GM19043 (cell line): ENCODE results near the gene SAP30L.
A peak's percentile ranks its signal among the peaks of the same experiment; 100 is the strongest.

ENCODE experiments used
- ATAC-seq: cut with Tn5 transposase; IDR thresholded peaks from one replicate; pipeline ENCODE4 v1.9.1; 2021; ENCODE audit warnings: low read depth; ENCODE audit not compliant: unreplicated experiment

Gene SAP30L

DNA sequence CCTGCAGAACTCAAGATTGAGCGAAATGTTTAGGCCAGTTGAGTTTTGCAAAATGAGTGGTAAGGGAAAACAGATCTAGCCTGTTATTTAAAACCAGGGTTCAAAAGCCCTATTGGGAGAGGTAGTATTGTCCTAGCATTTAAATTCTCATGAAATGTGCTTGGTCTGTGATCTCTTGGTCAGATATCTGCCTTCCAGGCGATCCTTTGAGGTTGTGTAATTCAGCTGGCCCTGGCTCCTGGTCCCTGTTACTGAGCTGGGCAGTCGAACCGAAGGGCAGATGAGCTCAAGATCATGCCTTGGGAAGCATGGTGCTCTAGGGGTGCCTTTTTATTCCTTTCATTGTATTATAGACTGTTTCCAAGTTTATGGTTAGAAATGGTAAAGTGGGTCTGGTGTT, 14.4 kb downstream of the SAP30L start:
- ATAC-seq: no peak

GRCh38 chr5:154461531-154461930, 15.7 kb downstream of the SAP30L start:
- no peak for ATAC-seq

GRCh38 chr5:154464438-154464837, 18.6 kb downstream of the SAP30L start:
- ATAC-seq: no peak

- ATAC-seq: no peak
These were observed 19.4 kb downstream of the SAP30L start for GRCh38 chr5:154465169-154465568.

- no peak for ATAC-seq
These were observed 20.4 kb downstream of the SAP30L start for GRCh38 chr5:154466147-154466546.

- no peak for ATAC-seq
These were observed 20.9 kb downstream of the SAP30L start for GRCh38 chr5:154466671-154467070.

DNA sequence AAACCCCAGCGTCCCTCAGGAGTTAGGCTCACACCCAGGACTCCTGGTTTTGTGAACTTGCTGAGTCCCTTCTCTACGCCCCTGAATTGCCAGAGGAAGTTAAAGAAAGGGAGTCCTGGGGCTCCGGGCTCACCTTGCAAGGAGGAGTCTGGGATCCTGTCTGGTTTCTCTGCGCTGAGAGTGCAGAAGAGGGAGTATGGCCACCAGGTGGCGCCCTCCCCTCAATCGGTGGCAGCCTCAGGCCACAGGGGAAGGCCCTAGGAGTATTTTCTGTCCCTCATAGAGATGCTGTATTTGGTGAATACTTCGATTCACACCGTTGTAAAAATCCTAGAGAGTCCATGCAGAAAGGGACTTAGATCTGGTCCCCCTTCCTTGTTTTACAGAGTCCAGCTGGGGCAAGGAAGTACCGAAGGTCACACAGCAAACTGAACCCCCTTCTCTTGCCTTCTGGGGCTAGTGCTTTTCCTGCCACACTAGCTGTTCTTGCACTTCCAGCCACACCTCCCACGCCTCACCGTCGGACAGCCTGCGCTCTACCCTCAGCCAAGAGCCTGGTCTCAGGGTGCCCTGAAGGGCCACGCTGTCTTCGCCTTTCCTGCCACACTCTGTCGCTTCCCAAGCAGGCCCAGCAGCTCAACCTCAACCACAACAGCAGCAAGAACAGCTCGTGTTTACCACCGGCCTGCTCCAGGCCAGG, 22.0 kb downstream of the SAP30L start:
- peak; percentile 88 for ATAC-seq

GRCh38 chr5:154470137-154470536, 24.3 kb downstream of the SAP30L start:
- no peak for ATAC-seq

GRCh38 chr5:154470947-154471870, 25.4 kb downstream of the SAP30L start:
- no peak for ATAC-seq

GRCh38 chr5:154472871-154473580, 27.2 kb downstream of the SAP30L start:
- ATAC-seq: no peak

DNA sequence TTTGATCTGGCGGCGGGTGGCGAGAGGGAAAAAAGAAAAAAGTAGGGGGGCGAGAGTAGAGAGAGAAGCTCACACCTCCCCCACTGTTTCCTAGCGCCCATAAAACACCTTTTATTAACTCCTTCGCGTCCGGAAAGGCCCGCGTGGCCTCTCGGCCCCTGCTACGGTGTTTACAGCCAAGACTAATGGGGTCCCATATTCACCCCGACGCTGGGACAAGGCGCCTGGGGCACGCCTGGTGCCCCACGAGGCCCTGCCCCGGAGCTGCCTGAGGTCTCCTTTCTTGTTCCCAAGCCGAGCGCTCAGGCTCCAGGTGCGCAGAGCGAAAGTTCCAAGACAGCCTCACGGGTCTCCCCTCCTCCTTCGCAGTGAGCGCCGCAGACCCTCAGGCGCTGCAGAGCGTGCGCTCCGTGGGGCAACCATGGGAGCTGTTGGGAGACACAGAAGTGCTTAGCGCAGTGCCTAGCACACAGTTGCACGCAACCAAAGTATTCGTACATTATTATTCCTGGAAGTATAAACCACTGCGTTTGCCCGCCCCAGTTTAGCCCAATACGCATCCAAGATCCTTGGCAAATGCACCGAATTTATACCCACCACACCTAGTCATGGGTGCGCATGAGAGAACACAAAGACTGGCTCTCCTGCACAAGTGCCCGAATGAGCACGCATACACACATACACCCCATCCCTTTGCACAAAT, 27.9 kb downstream of the SAP30L start:
- ATAC-seq: no peak

GRCh38 chr5:154474396-154475334, 28.9 kb downstream of the SAP30L start:
- ATAC-seq: no peak

- no peak for ATAC-seq
These were observed 30.0 kb downstream of the SAP30L start for GRCh38 chr5:154475591-154476353.

DNA sequence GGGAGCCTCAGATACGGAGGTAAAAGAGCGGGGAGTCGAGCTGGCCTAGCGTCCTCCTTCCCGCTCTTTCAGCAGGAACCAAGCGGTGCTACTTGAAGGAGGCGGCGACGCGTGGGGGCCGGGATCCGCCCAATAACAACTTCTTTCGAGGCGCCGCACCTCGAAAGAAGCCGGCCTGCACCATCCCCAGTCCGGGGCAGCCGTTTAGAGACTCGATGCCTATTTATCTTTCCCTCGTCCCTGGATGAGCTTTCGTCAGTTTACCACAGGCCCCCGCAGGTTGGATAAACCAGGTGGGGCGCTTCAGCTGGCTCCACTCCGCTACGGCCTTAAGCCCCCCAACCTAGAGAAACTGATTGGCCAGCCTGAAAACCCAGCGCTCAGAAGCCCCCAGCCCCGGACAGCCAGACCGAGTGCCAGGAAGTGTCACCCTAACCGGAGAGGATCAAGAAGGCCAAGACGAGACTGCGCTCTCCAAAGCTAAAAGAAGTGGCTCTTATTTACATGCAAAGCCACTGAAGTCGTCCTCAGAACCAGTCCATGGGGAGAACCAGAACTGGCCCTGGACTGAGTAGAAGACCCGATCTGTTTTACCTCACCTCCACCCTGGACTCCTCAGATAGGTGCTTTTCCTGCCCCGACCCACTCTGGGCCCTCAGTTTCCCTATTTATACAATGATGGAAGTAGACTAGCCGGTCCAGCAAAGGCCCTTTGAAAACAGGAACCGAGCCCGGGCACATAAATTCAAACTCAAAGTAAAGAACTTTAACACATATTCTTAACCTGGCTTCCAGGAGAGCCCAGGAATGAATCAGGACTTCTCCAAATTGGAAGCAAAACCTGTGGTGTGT, 30.8 kb downstream of the SAP30L start:
- no peak for ATAC-seq

DNA sequence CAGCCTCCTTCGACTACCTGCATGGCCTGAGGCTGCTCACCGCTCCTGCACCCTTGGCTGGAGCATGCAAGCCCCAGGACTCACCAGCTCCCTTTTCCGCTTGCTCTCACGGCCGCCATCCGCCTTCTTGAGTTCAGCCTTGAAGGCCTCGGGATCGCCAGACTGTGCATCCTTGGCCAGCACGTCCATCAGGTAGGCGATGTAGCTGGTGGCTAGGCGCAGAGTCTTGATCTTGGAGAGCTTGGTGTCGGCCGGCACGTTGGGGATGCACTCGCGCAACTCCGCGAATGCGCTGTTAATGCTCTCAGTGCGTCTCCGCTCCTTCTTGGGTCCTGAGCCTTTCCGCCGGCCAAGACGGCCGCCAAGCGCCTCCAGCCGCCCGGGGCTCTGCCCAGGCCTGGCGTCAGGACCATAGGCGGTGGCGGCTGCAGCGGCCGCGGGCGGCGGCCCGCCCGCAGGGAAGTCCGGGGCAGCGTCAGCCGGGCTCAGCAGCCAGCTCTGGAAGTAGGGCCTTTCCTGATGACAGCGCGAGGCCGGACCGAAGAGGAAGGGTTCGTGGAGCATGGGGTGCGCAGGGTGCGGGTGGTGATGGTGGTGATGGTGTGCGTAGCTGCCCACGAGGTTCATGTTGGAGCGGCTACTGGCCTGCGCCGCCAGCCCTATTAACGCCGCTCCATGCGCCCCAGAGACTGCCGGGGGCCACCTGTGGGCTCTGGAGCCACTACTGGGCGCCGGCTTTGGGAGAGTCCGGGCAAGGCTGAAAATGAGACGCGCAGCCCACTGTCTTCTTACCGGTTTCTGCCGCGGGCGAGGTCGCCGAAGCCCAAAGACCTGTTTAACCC, 31.8 kb downstream of the SAP30L start:
- no peak for ATAC-seq

DNA sequence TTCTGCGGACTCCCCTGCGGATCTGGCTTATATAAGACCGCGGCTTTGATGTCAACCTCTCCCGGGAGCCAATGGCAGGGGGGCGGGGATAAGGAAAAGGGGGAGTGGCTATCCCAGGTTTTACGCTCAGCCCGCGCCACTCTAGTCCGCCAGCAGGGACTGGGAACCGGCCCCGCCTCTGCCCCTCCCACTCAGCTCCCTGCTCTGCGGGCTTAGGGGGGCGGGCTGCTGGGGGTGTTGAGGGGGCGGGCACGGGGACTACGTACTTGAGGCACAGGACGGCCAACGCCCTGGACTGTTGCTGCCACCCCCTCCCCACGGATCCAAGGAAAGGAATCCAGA, 32.4 kb downstream of the SAP30L start, which contains the start of gene HAND1:
TSS of gene HAND1 (minus strand) at position 4 of the 342 bp plus-strand sequence. CDS start 219 bp downstream, outside the sequence.
- no peak for ATAC-seq

DNA sequence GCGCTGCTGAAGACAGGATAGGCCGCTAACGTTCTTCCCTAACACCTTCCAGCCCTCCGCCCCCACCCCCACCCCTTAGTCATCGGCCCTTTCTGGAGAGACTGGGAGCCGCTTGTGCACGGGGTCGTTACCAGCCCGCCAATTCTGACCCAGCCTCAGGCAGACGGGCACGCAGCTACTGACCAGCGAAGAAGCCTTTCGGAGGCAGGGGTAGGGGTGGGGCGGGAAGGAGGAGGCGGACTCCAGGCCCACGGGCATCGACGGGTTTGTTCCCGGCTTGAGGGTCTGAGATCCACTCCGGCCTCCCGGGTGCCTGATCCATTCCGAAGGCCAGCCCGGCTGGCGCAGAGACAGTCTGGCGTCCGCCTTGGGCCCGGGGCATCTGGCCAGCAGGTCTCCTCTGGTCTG, 33.0 kb downstream of the SAP30L start:
- ATAC-seq: no peak
